Adrenal gland (tissue), 12 donors: ENCODE measurements around the gene PHOX2A. TPM values are rescaled to one million over a fixed set of nuclear protein-coding genes. Genes with fewer than 3 reads are reported as not detected.
A peak's percentile ranks its signal among the peaks of the same experiment; 100 is the strongest.

Source experiments
- DNase-seq, 7 donors: peaks; one replicate each; pipeline ENCODE4 v3.0.0-alpha.2; 2019 to 2020
- H3K27ac ChIP-seq, 5 donors: fragments of 200-600 bp; sonication (generic) in 4 of 5; 1 replicate in 3 of 5; 2 replicates in 2 of 5; pipeline versions ENCODE4 v1.5.1 to v1.8.0; 2016 to 2020; ENCODE audit warnings: mild to moderate bottlenecking in 1 of 5
- H3K27me3 ChIP-seq: fragments of 200-600 bp; 2 replicates; pipeline ENCODE4 v1.8.0; 2021
- H3K36me3 ChIP-seq, 2 donors: fragments of 200-600 bp; replicated peaks in 1 of 2; 1 replicate in 1 of 2; 2 replicates in 1 of 2; pipeline versions ENCODE4 v1.5.1 to v1.8.0; 2018 to 2022
- H3K4me1 ChIP-seq, 2 donors: fragments of 200-600 bp; replicated peaks in 1 of 2; 1 replicate in 1 of 2; 2 replicates in 1 of 2; pipeline versions ENCODE4 v1.5.1 to v1.8.0; 2018 to 2021
- H3K4me3 ChIP-seq, 4 donors: fragments of 200-600 bp; sonication (generic) in 3 of 4; one replicate each; pipeline ENCODE4 v1.5.1; 2016 to 2018
- H3K9me3 ChIP-seq, 3 donors: fragments of 200-600 bp; sonication (generic) in 1 of 3; replicated peaks in 1 of 3; 1 replicate in 2 of 3; 2 replicates in 1 of 3; pipeline versions ENCODE4 v1.5.1 to v1.8.0; 2016 to 2021
- CTCF ChIP-seq, 6 experiments: fragments of 450-650 bp in 4 of 6; fragments of 200-600 bp in 2 of 6; sonication (generic) in 1 of 6; IDR thresholded peaks; 1 replicate in 5 of 6; 2 replicates in 1 of 6; pipeline versions ENCODE4 v1.5.1 to v1.8.0; 2016 to 2021; ENCODE audit warnings: antibody characterized with exemption in 6 of 6, mild to moderate bottlenecking in 2 of 6, moderate library complexity in 1 of 6
- POLR2A ChIP-seq, 2 donors: fragments of 450-650 bp; IDR thresholded peaks; one replicate each; pipeline ENCODE4 v1.6.1; 2017; ENCODE audit warnings: antibody characterized with exemption in 2 of 2, mild to moderate bottlenecking in 2 of 2, moderate library complexity in 1 of 2
- WGBS, 4 donors: extraction: QIAGEN DNeasy Blood & Tissue Kit in 2 of 4; methylation state at CpG; one replicate each; pipeline versions ENCODE4 v1.1.5 to v1.1.7; 2013 to 2017; 5-methylcytosine and 5-hydroxymethylcytosine counted together
- intact Hi-C, 2 donors: fragments of 100-400 bp; cut with DNase I; formaldehyde crosslinking; loops; one replicate each; pipeline versions ENCODE4 v1.14.1 to v1.15.0; 2022 to 2023
- polyA plus RNA-seq, 3 donors: library from polyadenylated mRNA; stranded (reverse); fragments of 200-250 nt in 2 of 3; fragments of 350-450 nt in 1 of 3; fragmentation: Illumina TruSeq in 1 of 3; extraction: RNeasy Lipid Tissue Mini Kit (QIAGEN cat#74804) in 1 of 3; gene quantifications; one replicate each; pipeline ENCODE4 v1.2.3, GENCODE V29; 2013 to 2014
- total RNA-seq, 9 donors: library from RNA; depleted of rRNA in 4 of 9; stranded (reverse); fragments of >200 nt in 4 of 9; fragments of 120-200 nt in 1 of 9; fragmentation: NEBNext Ultra II Directional in 1 of 9; extraction: Animal tissue kit (Norgen Biotek cat#: 25700) in 1 of 9; gene quantifications; one replicate each; pipeline versions ENCODE4 v1.1.0 to v1.2.4, GENCODE V29; 2013 to 2023
- donor health status: healthy with polysubstance abuse.
- donor health status: Bipolar disorder and iron deficiency.
- donor health status: DM: yes; HTN: yes; CAD: no.
- donor health status: DM: no; HTN: no; CAD: no.
- donor health status: DM: no; HTN: no; CAD: no.
- donor health status: DM: yes; HTN: yes; CAD: no.

Gene PHOX2A
- total and polyA plus RNA-seq, 12 donors, result 0.32 to 68.9 (median 12.8) TPM; not detected in 3

DNA sequence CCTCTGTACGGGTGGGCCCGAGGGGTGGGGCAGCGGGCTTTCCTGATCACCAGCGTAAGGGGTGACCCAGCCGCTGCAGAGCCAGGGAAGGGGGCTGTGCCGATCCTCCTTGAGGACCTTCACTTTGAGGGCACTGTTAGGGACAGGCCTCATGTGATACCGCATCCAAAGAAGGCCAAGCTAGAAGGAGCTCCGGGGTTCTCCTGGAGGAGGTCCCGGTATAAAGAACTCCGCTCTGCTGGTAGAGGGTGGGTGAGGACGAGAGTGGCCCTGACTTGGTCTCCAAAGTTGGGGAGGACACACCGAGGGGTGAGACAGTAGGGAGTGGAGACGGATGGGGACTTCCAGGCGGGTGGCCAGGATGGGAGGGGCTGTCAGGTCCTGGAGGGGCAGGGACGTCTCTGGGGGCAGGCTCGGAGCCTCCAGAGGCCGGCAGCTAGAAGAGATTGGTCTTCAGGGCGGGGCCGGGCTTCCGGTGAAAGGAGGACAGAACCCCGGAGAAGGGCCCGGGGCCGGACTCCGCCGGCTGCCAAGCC lies 4.6 kb downstream of the PHOX2A start:
- Histone ChIP-seq H3K27me3 (peaks cover 18% of the 10 kb centered on the region), H3K4me1 (peaks cover 28 to 32% of the 10 kb centered on the region in 2 donors), H3K27ac (peak overlapping the region in 3 of 5 donors; percentile 46 to 73 (median 67)), H3K9me3 (no peaks in the 10 kb centered on the region), H3K4me3 (peak overlapping the region in 2 of 4 donors; percentile 22 to 54), H3K36me3 (peaks cover 0 to 33% of the 10 kb centered on the region in 2 donors)
- intact Hi-C loops, result loop anchor here in 1 of 2 donors (10.0 kb wide), 1 partner anchor 225 kb away; no protein-coding TSS in a partner anchor
- TF ChIP-seq CTCF (IDR thresholded peaks at IDR 0.05) (no peak), POLR2A (IDR thresholded peaks at IDR 0.05) (peak in 1 of 2 donors; percentile 25)
- peak in 5 of 7 donors; percentile 65 to 90 (median 80) for DNase-seq
- WGBS, 4 donors, result 9 to 15% (median 11%) methylated on average over 15 to 25 of the region's 25 CpGs

- H3K9me3 ChIP-seq, result no peaks in the 10 kb centered on the region
- peaks cover 12% of the 10 kb centered on the region for H3K27me3 ChIP-seq
- no peak for TF ChIP-seq CTCF (IDR thresholded peaks at IDR 0.05)
- TF ChIP-seq POLR2A (IDR thresholded peaks at IDR 0.05), result no peak
- intact Hi-C loops, result loop anchor here in 1 of 2 donors (10.0 kb wide), 1 partner anchor 224 kb away; no protein-coding TSS in a partner anchor
- H3K36me3 ChIP-seq, result peaks cover 0 to 40% of the 10 kb centered on the region in 2 donors
- H3K4me3 ChIP-seq, result peak overlapping the region in 1 of 4 donors; percentile 54
- peak in 2 of 7 donors; percentile 43 to 62 for DNase-seq
- H3K4me1 ChIP-seq, result peaks cover 21 to 25% of the 10 kb centered on the region in 2 donors
- H3K27ac ChIP-seq, result peak overlapping the region in 3 of 5 donors; percentile 46 to 73 (median 67)
- WGBS, 4 donors, result 61 to 70% (median 68%) methylated on average over 25 to 28 of the region's 28 CpGs
Observed at GRCh38 chr11:72238492-72239312, 5.3 kb downstream of the PHOX2A start.

- intact Hi-C loops, result loop anchor here in 1 of 2 donors (10.0 kb wide), 1 partner anchor 223 kb away; no protein-coding TSS in a partner anchor
- H3K27ac ChIP-seq, result peak overlapping the region in 2 of 5 donors; percentile 10 to 67
Observed at GRCh38 chr11:72238040-72238450, 5.9 kb downstream of the PHOX2A start.

More at GRCh38 chr11:72238040-72238450, 5.9 kb downstream of the PHOX2A start:
- Histone ChIP-seq H3K36me3 (peaks cover 0 to 46% of the 10 kb centered on the region in 2 donors), H3K27me3 (peaks cover 6% of the 10 kb centered on the region), H3K4me3 (no peak overlapping the region), H3K4me1 (peaks cover 21 to 24% of the 10 kb centered on the region in 2 donors), H3K9me3 (no peaks in the 10 kb centered on the region)
- TF ChIP-seq POLR2A (IDR thresholded peaks at IDR 0.05) (no peak), CTCF (IDR thresholded peaks at IDR 0.05) (peak; percentile 26 to 78 (median 59))
- peak; percentile 66 to 88 (median 72) for DNase-seq
- 48 to 51% (median 49%) methylated on average over 11 to 16 of the region's 16 CpGs for WGBS, 4 donors
